HepG2 (cell line): Measurements from ENCODE around the gene RNF123. TPM values are rescaled to one million over a fixed set of nuclear protein-coding genes. Genes with fewer than 3 reads are reported as not detected.

Experiments used
- ARHGAP35 ChIP-seq: sonication (generic); formaldehyde crosslinking; IDR thresholded peaks from 2 replicates; pipeline ENCODE4 v1.9.0; 2022; ENCODE audit warnings: mild to moderate bottlenecking, inconsistent platforms, moderate library complexity, missing genetic modification reagents, borderline replicate concordance
- ATAD3A ChIP-seq: sonication (generic); formaldehyde crosslinking; IDR thresholded peaks from 2 replicates; pipeline ENCODE4 v1.4.0; 2020; ENCODE audit warnings: missing genetic modification reagents
- ATF1 ChIP-seq: IDR thresholded peaks from 2 replicates; pipeline ENCODE4 v1.6.1; 2016; ENCODE audit warnings: mild to moderate bottlenecking, control low read depth
- CBFB ChIP-seq: sonication (generic); formaldehyde crosslinking; IDR thresholded peaks from 2 replicates; pipeline ENCODE4 v1.4.0; 2020; ENCODE audit warnings: missing genetic modification reagents
- GABPB1 ChIP-seq: IDR thresholded peaks from 2 replicates; pipeline ENCODE4 v1.6.1; 2016; ENCODE audit warnings: mild to moderate bottlenecking, missing genetic modification reagents, moderate library complexity, missing compliant biosample characterization
- HNRNPL ChIP-seq: fragments of 200-400 bp; formaldehyde crosslinking; IDR thresholded peaks from 2 replicates; pipeline ENCODE4 v1.6.1; 2017; ENCODE audit warnings: mild to moderate bottlenecking, low read depth, low read length
- IRF2 ChIP-seq: IDR thresholded peaks from 2 replicates; pipeline ENCODE4 v1.6.1; 2018; ENCODE audit warnings: missing genetic modification reagents, missing compliant biosample characterization
- MEIS1 ChIP-seq: sonication (generic); formaldehyde crosslinking; IDR thresholded peaks from 2 replicates; pipeline ENCODE4 v1.9.0; 2021; ENCODE audit warnings: mild to moderate bottlenecking, missing genetic modification reagents, moderate library complexity, borderline replicate concordance
- NFYB ChIP-seq: sonication (generic); formaldehyde crosslinking; IDR thresholded peaks from 2 replicates; pipeline ENCODE4 v1.4.0; 2020; ENCODE audit warnings: missing genetic modification reagents
- NFYC ChIP-seq: IDR thresholded peaks from 2 replicates; pipeline ENCODE4 v1.6.1; 2016; ENCODE audit warnings: missing genetic modification reagents, missing compliant biosample characterization
- PCBP1 ChIP-seq: fragments of 200-400 bp; formaldehyde crosslinking; IDR thresholded peaks from 2 replicates; pipeline ENCODE4 v1.6.1; 2017; ENCODE audit warnings: mild to moderate bottlenecking, low read depth, low read length, borderline replicate concordance
- PRPF4 ChIP-seq: fragments of 200-400 bp; formaldehyde crosslinking; IDR thresholded peaks from 2 replicates; pipeline ENCODE4 v1.6.1; 2016; ENCODE audit warnings: low read length, low read depth; ENCODE audit not compliant: poor library complexity, severe bottlenecking
- TGIF2 ChIP-seq: IDR thresholded peaks from 2 replicates; pipeline ENCODE4 v1.6.1; 2016; ENCODE audit warnings: control low read depth, missing compliant biosample characterization
- ZNF251 ChIP-seq: sonication (generic); formaldehyde crosslinking; IDR thresholded peaks from 2 replicates; pipeline ENCODE4 v1.9.0; 2021; ENCODE audit warnings: mild to moderate bottlenecking, missing genetic modification reagents
- ZNF296 ChIP-seq: sonication (generic); formaldehyde crosslinking; conservative IDR thresholded peaks from 2 replicates; pipeline ENCODE4 v1.5.0; 2020; ENCODE audit warnings: mild to moderate bottlenecking, missing genetic modification reagents
- ZNF326 ChIP-seq: sonication (generic); formaldehyde crosslinking; IDR thresholded peaks from 2 replicates; pipeline ENCODE4 v1.4.0; 2020; ENCODE audit warnings: missing genetic modification reagents, borderline replicate concordance
- ZNF33B ChIP-seq: sonication (generic); formaldehyde crosslinking; IDR thresholded peaks from 2 replicates; pipeline ENCODE4 v1.5.1; 2020; ENCODE audit warnings: mild to moderate bottlenecking, missing genetic modification reagents
- ZNF382 ChIP-seq: sonication (generic); formaldehyde crosslinking; IDR thresholded peaks from 2 replicates; pipeline ENCODE4 v1.5.0; 2020; ENCODE audit warnings: missing genetic modification reagents, mild to moderate bottlenecking, borderline replicate concordance
- ZNF446 ChIP-seq: sonication (generic); formaldehyde crosslinking; IDR thresholded peaks from 2 replicates; pipeline ENCODE4 v1.5.0; 2020; ENCODE audit warnings: mild to moderate bottlenecking, missing genetic modification reagents
- ZNF562 ChIP-seq: sonication (generic); formaldehyde crosslinking; IDR thresholded peaks from 2 replicates; pipeline ENCODE4 v1.8.0; 2022; ENCODE audit warnings: missing genetic modification reagents, borderline replicate concordance
- ZNF616 ChIP-seq: sonication (generic); formaldehyde crosslinking; IDR thresholded peaks from 2 replicates; pipeline ENCODE4 v1.5.0; 2020; ENCODE audit warnings: low read depth, mild to moderate bottlenecking, missing genetic modification reagents
- ZSCAN12 ChIP-seq: sonication (generic); formaldehyde crosslinking; IDR thresholded peaks from 2 replicates; pipeline ENCODE4 v1.9.0; 2021; ENCODE audit warnings: mild to moderate bottlenecking, missing genetic modification reagents
- polyA plus RNA-seq, 8 experiments: library from polyadenylated mRNA; depleted of rRNA in 3 of 8; stranded (reverse) in 7 of 8; unstranded in 1 of 8; fragments of >200 nt; fragmentation: Illumina TruSeq in 4 of 8; extraction: Trizol in 4 of 8; gene quantifications; 2 replicates each; pipeline versions ENCODE4 v1.2.1 to v1.2.3, GENCODE V29; 2011 to 2016; ENCODE audit warnings: low read depth in 4 of 8, missing spikeins in 1 of 8, mixed read lengths in 1 of 8; ENCODE audit not compliant: insufficient read depth in 1 of 8
- total RNA-seq, 5 experiments: library from RNA; depleted of rRNA; stranded (reverse); fragments of >200 nt; fragmentation: Illumina TruSeq; extraction: Trizol; gene quantifications; 2 replicates each; pipeline ENCODE4 v1.2.3, GENCODE V29; 2016; ENCODE audit warnings: low read depth in 1 of 5
- TF ChIP-seq, protein P1 (sequence below): sonication (generic); formaldehyde crosslinking; conservative IDR thresholded peaks from 2 replicates; pipeline ENCODE4 v1.8.0; 2022; ENCODE audit warnings: missing genetic modification reagents
- TF ChIP-seq, protein P2 (sequence below): IDR thresholded peaks from 2 replicates; pipeline ENCODE4 v1.6.1; 2016; ENCODE audit warnings: low read depth, control low read depth
- TF ChIP-seq, protein P3 (sequence below): sonication (generic); formaldehyde crosslinking; IDR thresholded peaks from 2 replicates; pipeline ENCODE4 v1.4.0; 2020; ENCODE audit warnings: missing genetic modification reagents
- TF ChIP-seq, protein P4 (sequence below): sonication (generic); formaldehyde crosslinking; IDR thresholded peaks from 2 replicates; pipeline ENCODE4 v1.8.0; 2022; ENCODE audit warnings: missing genetic modification reagents, low read depth, mild to moderate bottlenecking, borderline replicate concordance

Gene RNF123
- total and polyA plus RNA-seq, 2 of the 13 experiments (the other 11 are each of a cell fraction or from before 2014, with no cell fraction given) = 29.9 to 82.2 TPM

DNA sequence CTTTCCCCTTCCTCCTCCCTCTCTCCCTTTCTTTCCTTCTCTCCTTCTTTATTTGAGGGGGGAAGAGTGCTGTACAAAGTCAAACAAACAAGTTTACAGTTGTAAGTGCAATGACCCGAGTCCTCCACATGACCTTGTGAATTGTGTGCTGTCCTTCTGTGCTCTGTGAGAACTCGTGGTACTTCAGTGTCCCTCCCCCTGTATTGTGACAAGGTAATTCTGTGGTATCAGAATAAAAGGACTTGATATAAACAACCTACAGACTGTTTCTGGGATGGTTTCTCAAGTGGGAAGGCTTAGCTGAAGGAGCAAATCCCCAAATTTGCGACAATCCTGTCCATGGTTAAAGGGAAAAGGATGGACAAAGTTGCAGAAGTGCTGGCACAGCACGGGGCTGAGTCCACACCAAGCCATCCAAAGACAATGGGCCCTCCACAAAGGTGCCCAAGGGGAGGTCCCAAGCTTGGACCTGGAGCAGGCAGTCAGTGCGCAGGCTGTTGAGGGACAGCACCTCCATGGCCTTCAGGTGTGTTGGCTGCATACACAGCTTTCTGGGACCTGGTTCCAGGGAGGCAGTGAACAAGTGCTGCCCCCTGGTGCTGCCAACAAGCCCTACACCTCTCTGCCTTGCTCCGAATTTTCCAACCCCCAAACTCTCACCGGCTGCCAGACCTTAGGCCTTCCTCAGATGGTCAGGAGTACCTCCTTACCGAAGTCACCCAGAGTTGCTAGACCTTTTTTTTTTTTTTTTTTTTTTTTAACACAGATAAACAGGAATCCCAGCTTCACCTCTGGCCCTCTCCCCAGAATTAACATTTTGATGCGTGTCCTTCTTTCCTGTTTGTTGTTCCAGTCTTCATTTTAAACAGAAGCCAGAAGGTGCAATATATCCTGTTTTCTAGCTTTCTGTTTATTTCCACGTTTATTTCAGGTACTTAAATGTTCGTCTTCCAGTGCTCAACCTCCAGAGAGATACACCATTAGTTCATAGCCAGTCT lies 17.8 kb upstream of the RNF123 start (continued):
- TF ChIP-seq ARHGAP35 (no peak), CBFB (CRISPR knock-in tag) (no peak), PCBP1 (no peak), ZNF382 (no peak), NFYC (CRISPR knock-in tag) (no peak), ZSCAN12 (CRISPR knock-in tag) (no peak), PRPF4 (no peak), ATAD3A (no peak), NFYB (CRISPR knock-in tag) (no peak), ZNF446 (CRISPR knock-in tag) (no peak), ZNF33B (CRISPR knock-in tag) (no peak), GABPB1 (CRISPR knock-in tag) (no peak; the same call in 1 of the 2 replicates), HNRNPL (no peak), ZNF562 (CRISPR knock-in tag) (no peak), IRF2 (peak; percentile 47; the same call in 1 of the 2 replicates), ZNF326 (CRISPR knock-in tag) (no peak), MEIS1 (CRISPR knock-in tag) (0 out of 2 replicates have a peak, but pooled peaks have one; percentile 17), ZNF296 (CRISPR knock-in tag) (no peak), ZNF616 (CRISPR knock-in tag) (no peak), ZNF251 (CRISPR knock-in tag) (no peak), ATF1 (CRISPR knock-in tag) (no peak), TGIF2 (CRISPR knock-in tag) (peak; percentile 58; the same call in 1 of the 2 replicates)
- TF ChIP-seq, protein P1, sequence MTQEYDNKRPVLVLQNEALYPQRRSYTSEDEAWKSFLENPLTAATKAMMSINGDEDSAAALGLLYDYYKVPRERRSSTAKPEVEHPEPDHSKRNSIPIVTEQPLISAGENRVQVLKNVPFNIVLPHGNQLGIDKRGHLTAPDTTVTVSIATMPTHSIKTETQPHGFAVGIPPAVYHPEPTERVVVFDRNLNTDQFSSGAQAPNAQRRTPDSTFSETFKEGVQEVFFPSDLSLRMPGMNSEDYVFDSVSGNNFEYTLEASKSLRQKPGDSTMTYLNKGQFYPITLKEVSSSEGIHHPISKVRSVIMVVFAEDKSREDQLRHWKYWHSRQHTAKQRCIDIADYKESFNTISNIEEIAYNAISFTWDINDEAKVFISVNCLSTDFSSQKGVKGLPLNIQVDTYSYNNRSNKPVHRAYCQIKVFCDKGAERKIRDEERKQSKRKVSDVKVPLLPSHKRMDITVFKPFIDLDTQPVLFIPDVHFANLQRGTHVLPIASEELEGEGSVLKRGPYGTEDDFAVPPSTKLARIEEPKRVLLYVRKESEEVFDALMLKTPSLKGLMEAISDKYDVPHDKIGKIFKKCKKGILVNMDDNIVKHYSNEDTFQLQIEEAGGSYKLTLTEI = no peak
- TF ChIP-seq, protein P2, sequence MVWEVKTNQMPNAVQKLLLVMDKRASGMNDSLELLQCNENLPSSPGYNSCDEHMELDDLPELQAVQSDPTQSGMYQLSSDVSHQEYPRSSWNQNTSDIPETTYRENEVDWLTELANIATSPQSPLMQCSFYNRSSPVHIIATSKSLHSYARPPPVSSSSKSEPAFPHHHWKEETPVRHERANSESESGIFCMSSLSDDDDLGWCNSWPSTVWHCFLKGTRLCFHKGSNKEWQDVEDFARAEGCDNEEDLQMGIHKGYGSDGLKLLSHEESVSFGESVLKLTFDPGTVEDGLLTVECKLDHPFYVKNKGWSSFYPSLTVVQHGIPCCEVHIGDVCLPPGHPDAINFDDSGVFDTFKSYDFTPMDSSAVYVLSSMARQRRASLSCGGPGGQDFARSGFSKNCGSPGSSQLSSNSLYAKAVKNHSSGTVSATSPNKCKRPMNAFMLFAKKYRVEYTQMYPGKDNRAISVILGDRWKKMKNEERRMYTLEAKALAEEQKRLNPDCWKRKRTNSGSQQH = no peak
- TF ChIP-seq, protein P3, sequence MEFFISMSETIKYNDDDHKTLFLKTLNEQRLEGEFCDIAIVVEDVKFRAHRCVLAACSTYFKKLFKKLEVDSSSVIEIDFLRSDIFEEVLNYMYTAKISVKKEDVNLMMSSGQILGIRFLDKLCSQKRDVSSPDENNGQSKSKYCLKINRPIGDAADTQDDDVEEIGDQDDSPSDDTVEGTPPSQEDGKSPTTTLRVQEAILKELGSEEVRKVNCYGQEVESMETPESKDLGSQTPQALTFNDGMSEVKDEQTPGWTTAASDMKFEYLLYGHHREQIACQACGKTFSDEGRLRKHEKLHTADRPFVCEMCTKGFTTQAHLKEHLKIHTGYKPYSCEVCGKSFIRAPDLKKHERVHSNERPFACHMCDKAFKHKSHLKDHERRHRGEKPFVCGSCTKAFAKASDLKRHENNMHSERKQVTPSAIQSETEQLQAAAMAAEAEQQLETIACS (CRISPR knock-in tag) = no peak
- TF ChIP-seq, protein P4, sequence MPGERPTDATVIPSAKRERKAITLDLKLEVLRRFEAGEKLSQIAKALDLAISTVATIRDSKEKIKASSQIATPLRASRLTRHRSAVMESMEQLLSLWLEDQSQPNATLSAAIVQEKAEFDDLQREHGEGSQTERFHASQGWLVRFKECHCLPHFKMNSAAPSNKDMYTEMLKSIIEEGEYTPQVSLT (CRISPR knock-in tag) = no peak
